GM18868 (cell line): ENCODE results near the gene ABCG1.

Source experiments
- ATAC-seq: cut with Tn5 transposase; IDR thresholded peaks from one replicate; pipeline ENCODE4 v1.9.1; 2021; ENCODE audit warnings: mild to moderate bottlenecking, moderate library complexity; ENCODE audit not compliant: unreplicated experiment

The ABCG1 gene

DNA sequence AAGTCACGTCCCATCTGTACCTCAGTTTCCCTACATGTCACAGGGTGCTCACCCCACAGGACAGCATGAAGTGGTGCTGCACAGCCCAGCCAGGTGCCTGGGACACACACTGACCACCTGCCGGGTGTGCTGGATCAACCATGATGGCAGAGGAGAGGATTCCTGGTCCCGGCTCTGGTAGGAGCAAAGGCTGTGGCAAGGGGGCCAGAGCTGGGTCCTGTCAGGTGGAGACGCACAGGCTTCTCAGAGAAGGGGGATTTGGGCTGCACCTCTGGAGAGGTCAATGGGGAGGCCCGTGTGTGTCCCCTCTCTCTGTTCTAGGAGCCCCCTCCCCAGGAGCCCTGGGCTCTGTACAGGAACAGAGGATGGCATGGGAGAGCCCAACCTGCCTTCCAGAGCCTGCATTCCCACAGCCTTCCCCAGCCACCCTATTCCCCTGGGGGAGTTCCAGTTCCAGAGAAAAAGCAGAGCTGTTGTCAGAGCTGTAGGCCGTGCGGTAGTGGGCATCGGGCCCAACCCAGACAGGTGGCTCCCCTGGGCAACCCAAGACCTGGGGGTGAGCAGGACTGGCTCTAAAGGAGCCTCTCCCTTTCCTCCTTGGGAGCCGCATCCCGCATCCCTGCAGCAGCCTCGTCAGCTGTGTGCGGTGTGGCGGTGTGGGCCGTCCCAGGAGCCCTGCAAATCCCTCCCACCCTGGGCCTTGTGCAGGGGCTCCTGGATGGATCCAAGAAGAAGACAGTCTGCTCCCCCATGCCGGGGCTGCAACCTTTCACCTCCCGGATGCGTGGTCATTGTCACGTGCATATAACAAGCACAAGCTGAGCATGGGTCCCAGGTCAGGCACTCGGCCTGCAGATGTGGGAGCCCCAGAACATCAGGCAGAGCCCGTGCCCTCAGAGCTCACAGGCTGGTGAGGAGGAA lies 99.1 kb downstream of the ABCG1 start:
- no peak for ATAC-seq

DNA sequence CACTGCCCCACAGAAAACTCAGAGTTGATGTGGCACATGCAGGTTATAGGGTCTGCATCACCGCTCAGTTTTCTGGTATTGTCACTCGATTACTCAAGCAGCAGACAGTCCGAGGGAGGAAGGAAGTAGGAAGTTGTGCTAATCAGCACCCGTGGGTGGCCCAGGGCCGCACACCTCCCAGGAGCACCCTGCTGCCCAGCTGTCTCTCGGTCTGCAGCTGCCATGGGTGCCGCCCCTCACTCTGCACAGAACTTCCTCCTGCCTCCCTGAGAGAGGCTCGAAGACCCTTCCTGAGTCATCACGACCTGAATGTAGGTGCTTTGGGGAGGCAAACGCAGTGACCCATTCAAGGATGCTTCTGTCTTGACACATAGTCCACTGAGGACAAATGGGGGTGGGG lies 100.4 kb downstream of the ABCG1 start:
- ATAC-seq, result no peak

DNA sequence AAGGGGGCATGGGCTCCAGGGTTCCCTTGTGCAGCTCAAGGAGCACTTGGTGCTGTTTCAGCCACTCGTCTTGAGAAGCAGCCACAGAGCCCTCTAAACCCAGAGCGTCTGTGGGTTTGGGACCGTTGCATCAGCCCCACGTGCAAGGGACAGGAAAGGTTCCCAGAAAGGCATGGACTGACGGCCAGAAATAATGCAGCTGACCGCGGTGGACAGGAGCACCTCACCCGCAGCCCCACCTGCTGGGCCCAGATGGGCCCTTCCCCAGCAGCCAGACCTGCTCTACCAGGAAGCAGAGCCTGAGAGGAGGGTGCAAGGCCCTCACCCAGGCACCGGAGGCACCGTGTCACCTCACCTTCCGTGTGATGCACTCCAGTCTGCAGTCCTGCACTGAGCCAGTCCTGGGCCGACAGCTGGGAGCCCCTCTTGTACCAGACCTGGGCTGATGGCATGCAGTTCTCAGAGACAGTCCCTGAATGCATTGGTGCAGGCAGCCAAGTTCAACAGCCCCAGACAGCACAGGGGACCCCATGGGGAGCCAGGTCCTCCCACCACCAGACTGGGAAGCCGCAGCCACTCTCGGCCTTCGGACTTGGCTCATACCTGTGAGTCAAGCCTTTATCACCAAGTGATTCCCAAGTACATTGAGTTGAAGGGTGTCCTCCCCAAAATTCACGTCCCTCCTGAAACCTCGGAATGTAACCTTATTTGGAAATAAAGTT lies 101.1 kb downstream of the ABCG1 start:
- no peak for ATAC-seq

DNA sequence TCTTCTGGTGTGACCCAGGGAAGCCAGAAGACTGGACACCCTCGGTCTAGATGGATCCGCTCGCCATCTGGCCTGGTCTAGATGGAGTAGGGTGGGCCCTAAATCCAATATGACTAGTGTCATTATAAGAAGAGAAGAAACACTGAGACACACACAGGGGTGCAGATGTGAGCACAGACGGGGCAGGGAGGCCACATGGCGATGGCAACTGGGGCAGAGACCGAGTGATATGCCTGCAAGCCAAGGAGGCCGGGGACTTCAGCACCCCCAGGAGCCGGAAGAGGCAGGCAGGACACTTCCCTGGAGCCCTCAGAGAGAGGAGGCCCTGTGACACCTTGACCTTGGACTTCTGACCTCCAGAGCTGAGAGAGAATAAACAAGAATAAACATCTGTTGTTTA lies 101.9 kb downstream of the ABCG1 start:
- no peak for ATAC-seq

DNA sequence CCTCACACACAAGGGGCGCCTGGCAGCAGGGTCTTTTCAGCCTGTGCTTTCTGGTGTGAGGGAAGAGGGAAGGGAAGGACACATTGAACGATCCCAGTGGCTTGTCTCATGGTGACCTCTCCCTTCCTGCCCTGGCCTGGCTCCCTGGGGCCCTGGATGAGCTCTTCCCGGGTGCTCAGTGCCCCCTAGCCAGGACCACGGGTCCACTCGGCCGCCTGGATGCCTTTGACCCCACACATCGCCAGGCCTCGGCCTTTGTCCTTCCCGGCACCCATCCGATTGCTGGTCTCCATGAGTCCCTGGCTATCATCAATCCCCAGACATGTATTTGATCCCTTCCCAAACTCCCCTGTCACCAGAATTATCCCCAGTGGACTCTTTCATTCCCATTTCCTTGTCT lies 102.3 kb downstream of the ABCG1 start:
- ATAC-seq, result no peak

DNA sequence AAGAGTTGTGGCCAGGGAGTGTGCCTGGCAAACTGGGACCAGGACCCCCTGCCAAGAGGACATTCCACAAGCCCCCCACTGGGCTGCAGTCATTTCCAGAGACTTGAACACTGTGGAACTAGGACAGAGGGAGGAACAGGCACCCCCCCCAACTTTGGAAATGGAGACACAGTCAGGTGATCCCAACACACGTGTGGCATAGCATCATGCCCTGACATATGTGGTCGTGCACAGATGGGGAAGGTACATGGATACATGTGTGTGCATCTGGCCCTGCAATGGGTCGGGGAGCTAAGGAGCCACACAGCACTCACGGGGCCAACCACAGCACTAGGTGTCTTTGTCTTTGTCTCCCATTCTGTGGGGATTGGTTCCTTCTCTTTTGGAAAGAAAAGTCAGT lies 102.9 kb downstream of the ABCG1 start:
- no peak for ATAC-seq

DNA sequence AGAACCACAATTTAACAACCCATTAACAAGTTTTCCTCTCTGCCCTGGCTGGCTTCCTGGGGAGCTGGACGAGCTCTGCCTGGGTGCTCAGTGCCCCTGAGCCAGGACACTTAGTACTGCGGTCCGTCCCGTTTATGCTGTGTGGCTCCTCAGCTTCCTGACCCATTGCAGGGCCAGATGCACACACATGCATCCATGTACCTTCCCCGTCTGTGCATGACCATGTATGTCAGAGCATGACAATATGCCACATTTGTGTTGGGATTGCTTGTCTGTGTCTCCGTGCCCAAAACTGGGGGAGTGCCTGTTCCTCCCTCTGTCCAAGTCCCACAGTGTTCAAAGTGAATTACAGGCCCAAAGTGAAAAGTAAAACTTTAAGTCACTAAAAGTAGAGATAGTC lies 106.0 kb downstream of the ABCG1 start:
- no peak for ATAC-seq

DNA sequence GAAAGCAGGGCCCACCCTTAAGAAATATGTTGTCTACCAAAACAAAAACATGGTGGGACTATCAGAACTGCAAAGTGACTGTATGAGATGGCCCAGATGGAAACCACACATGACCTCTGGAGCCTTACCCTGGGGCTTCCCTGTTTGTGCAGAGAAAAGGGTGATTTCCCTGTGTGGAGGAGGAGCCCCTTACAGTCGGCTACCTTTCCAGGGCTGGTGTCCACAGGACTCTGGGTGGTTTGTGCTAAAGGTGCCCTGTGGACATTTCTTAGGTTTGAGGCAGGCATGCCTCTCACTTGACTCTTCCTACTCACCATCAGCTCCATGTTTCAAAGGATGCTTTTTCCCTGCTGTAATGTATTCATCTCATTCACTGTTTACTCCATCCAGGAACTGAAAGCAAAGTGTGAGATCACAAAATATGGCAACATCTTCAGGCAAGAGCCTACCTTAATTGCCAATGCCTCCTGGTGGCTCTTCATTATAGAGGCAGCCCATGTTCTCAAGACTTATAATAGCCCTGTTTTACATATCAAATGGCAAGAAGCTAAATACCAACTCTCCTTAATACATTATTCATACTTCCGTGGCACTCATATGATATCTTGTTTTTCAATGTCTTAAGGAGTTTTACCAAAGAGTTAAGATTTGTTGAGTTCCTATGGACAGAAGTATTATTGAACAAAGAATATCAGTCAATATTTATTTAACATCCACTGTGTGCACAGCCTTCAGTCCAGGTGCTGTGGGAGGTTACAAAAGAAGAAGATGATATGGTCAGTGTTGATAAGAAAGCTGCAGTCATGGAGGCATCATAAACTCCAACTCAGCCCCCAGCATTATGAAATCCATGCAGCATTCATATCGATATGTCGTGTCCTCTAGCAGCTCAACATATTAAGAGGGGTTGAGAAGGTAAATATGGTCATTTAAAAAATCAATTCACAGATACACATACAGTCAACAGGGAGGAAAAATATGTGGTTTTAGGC lies 111.7 kb downstream of the ABCG1 start:
- ATAC-seq, result no peak

DNA sequence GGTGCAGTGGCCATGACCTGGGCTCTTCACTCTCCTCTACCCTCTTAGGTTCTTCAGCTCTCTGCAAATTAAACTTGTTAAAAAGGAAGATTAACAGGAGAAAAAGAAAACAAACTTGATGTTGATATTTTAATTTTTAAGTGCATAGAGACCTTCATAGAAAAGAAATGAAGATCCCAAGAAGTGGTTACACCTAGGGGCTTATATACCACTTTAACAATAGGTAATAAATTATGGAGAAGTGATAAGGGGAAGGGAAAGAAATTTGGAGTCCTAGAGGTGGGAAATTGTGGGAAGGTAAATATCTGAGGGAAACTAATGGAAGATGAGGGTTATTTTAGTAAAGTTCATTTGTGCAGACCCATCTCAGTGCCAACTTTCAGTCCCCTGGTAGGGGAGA lies 112.7 kb downstream of the ABCG1 start:
- no peak for ATAC-seq

DNA sequence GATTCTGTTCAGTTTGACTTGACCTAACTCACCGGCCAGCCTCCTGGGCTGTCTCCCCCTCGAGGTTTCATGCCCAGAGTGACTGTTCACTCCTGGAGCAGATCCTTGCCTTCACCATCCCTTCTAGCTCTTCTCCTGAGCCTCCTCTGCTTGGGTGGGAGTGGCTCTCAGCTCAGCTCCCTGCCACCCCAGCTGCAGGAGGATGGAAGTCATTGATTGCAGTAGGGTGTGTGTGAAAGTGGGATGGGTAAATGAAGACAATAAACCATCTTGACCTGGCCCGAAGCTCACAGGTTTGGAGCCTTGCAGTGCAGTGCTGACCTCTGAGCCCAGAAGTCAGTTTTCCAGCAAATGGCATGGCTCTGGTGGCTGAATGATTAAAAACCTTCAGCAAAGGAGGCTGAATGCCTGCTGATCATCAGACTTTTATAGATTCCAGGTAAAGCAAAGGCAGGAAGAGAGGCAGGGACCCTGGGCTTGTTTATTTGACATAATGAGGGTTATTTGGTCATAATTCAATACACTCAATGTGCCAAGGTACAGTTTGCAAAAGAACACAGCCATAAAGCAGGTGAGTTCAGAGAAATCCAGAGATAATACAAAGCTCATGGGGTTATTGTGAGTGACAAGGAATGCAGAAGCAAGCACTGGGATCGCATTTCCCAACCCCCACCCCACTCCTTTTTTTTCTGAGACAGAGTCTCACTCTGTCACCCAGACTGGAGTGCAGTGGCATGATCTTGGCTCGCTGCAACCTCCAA lies 113.8 kb downstream of the ABCG1 start:
- no peak for ATAC-seq

DNA sequence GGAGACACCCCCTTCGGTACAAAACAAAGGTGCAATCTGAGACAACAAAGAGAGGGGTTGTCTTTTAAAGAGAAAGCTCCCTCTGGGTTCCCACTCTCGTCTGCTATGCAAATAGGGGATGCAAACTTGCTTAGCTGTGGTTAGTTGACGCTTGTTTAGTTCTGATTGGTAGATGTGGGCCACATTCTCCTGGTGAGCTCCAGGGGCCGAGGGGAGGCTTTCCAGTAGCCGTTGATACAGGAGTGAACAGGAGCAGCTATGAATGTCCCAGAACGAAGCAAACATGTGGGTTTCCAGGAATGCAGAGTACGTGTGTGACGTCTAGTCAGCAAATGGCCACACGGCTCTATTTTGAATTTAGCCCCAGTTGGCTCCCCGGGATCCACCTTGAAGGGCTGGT lies 117.1 kb downstream of the ABCG1 start:
- no peak for ATAC-seq

DNA sequence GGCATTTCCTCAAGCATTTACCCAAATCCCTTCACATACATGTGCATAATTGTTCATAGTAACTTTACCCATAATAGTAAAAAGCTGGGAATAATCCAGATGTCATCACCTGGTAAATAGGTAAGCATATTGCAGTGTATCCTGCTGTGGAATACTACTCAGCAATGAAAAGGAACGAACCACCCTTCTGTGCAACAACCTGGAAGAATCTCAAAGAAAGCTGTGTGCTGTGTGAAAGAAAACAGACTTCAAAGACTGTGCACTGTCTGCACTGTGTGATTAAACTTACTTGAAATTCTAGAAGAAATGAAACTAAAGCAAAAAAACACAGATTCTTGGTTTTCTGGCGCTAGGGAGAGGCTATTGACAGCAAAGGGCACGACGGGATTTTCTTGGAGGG lies 118.3 kb downstream of the ABCG1 start:
- ATAC-seq, result no peak

DNA sequence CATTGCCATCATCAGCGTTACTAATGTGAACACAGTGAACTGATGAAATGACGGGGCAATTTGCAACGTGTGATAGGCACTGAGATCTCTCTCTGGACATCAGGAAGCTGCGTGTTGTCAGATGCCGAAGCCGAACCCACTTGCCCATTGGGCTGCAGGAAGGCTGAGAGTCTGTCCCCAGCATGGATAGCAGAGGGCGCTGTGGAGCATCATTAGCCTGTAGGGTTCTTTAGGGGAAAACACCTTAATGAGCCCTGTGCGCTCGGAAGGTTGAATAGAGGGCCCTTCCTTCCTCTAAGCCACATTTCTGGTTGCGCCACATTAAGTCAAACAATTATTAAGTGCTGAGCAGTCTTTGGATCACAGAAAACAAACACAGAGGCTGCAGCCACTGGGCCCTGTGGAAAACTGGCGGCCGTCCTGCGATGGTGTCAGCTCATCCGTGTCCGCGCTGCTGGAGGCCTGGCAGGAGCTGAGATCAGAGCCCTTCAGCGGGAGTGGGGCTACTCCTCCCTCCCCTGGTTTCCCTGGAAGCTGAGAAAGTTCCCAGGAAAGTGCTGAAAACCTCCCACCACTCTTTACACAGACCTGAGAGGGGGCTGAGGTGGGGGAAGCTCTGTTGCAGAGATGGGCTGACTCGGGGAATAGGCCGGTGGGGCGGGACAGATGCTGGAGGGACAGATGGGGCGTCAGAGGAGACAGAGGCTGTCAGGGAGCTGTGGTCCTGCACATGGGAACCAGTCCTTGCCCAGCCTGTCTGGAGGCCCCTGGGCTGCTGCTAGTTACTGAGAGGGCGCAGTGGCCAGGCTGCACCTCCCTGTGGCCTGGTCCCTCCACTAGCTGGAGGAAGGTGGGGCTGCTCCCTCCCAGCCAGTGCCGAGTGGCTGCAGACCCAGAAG lies 119.1 kb downstream of the ABCG1 start:
- no peak for ATAC-seq

DNA sequence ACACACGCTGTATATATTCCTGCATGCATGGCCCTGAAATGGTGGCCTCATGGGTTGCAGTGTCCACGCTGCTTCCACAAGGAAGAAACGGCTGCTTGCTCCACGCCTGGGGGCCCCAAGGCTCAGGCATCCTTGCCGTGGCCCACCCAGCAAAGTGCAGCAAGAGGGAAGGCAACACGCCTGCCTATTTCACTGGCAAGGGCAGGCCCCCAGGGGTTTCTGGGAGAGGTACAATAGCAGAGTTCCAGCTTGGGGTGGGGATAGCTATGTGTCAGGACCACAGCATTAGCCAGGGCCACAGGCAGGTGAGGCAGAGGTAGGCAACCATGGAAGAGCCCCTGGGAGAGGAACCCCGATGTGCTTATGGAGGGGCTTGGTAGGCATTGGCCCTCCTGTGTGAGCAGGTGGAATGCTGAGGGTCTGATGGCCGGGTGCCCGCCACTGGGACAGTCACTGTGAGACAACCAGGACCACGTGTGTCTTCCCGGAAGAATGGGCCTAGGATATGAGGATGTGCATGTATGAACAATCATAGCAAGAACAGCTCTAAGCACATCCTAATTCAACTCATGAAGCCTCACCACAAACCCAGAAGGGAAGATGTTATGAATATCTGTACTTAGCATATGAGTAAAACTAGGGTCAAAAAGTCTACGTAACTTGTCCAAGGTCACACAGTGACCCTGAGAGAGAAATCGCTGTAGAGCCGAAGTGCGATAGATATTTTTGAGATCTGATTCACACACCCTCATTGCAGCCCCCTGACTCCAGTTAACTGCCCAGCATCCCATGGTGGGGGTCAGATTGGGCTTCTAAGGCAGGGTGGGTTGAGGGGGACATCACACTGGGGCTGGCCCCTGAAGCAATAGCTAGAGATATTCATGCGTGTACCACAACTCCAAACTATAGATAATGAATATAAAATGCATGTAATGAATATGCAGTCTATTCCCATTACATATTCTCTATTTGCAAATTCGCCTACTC lies 120.1 kb downstream of the ABCG1 start:
- ATAC-seq, result no peak

DNA sequence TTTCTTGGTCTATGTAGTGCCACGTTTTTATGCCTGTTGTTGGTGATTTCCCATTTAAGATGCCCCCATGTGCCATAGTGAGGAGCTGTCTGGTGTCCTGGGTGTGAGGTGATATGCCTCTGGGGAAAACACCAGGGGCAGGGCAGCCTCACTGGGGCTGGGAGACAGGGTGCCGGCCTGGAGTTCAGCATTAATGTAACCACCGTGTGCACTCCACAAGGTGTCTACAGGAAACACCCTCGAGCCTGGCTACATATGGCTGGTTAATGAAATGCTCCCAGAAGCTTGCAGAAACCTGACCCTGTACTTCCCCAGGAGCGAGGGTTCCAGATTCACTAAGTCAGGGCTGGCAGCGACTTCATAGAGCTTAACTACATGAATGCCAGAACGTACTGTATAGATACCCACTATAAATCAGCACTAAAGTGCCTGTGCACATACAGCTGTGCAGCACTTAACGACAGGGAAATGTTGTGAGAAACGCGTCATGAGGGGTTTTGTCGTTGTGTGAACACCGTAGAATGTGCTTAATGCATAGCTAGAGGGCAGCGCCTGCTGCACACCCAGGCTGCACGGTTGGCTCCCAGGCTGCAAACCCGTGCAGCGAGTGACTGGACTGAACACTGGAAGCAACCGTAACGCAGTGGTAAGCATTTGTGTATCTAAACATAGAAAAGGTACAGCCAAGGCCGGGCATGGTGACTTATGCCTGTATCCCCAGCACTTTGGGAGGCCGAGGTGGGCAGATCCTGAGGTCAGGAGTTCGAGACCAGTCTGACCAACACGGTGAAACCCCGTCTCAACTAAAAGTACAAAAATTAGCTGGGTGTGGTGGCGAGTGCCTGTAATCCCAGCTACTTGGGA lies 121.5 kb downstream of the ABCG1 start:
- no peak for ATAC-seq

DNA sequence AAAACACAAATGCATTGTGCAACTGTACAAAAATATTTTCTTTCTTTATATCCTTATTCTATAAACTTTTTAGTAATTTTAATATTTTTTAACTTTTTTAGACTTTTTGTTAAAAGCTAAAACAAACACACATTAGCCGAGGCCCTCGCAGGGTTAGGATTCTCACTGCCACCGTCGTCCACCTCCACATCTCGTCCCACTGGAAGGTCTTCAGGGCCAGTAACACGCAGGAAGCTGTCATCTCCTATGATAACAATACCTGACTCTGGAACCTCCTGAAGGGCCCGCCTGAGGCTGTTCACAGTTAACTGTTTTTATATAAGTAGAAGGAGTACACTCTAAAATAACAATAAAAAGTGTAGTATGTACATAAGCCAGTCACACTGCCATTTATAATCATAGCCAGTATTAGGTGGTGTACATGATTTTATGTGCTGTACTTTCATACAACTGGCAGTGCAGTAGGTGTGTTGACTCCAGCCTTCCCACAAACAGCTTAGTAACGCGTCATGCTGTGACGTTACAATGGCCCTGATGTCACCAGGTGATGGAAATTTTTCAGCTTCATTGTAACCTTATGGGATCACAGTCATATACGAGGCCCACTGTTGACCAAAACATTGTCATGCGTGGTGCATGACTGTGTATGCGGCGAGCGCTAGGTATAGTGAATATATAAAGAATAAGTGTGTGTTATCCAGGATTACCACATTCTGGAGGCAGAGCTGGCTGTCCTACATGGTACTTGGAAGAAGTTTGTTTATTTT lies 123.0 kb downstream of the ABCG1 start:
- no peak for ATAC-seq
